HAP-1 (cell line): ENCODE data around the gene NINJ2.
"Not testable (repeated sequence)": the region's sequence is repeated elsewhere in the genome, so short reads cannot be mapped to it uniquely, and the experiment has no call there.

ENCODE experiments used
- DNase-seq, 2 experiments: peaks; one replicate each; pipeline ENCODE4 v3.0.0-alpha.2; 2016 to 2020; ENCODE audit warnings: low spot score in 2 of 2
- H3K27me3 ChIP-seq: fragments of 250-450 bp; sonication (Bioruptor Pico); 2 replicates; pipeline ENCODE4 v1.5.1; 2020; ENCODE audit warnings: low read depth, mild to moderate bottlenecking, moderate library complexity
- H3K36me3 ChIP-seq: fragments of 250-450 bp; sonication (Bioruptor Pico); replicated peaks from 2 replicates; pipeline ENCODE4 v1.5.1; 2020; ENCODE audit warnings: mild to moderate bottlenecking
- H3K4me1 ChIP-seq: fragments of 250-450 bp; sonication (Bioruptor Pico); 2 replicates; pipeline ENCODE4 v1.5.1; 2020; ENCODE audit warnings: mild to moderate bottlenecking
- H3K4me3 ChIP-seq: fragments of 250-450 bp; sonication (Bioruptor Pico); 2 replicates; pipeline ENCODE4 v1.5.1; 2020; ENCODE audit warnings: mild to moderate bottlenecking, moderate library complexity
- H3K9me3 ChIP-seq: fragments of 250-450 bp; sonication (Bioruptor Pico); 2 replicates; pipeline ENCODE4 v1.5.1; 2020; ENCODE audit warnings: mild to moderate bottlenecking, moderate library complexity
- in situ Hi-C: fragments of 300-500 bp; cut with MboI; formaldehyde crosslinking; loops from 3 replicates; pipeline ENCODE4 v1.14.3; 2020; ENCODE audit warnings: low sequenced_read_pairs, inconsistent platforms, mixed read lengths

Gene NINJ2

GRCh38 chr12:587132-588023 lies 75.9 kb downstream of the NINJ2 start:
- H3K36me3 ChIP-seq: no peaks in the 10 kb centered on the region
- H3K4me3 ChIP-seq: no peak overlapping the region
- no peaks in the 10 kb centered on the region for H3K4me1 ChIP-seq
- H3K27me3 ChIP-seq: peaks cover 3% of the 10 kb centered on the region; the same call in 1 of the 2 replicates
- no peak for DNase-seq
- peaks cover 4% of the 10 kb centered on the region; the same call in 1 of the 2 replicates for H3K9me3 ChIP-seq
- in situ Hi-C loops: no loop called here

GRCh38 chr12:586318-587071 lies 76.8 kb downstream of the NINJ2 start:
- Histone ChIP-seq H3K27me3 (peaks cover 3% of the 10 kb centered on the region; the same call in 1 of the 2 replicates), H3K4me1 (no peaks in the 10 kb centered on the region), H3K36me3 (no peaks in the 10 kb centered on the region), H3K9me3 (peaks cover 4% of the 10 kb centered on the region; the same call in 1 of the 2 replicates), H3K4me3 (no peak overlapping the region)
- in situ Hi-C loops: no loop called here
- no peak for DNase-seq

GRCh38 chr12:585062-586061 lies 77.9 kb downstream of the NINJ2 start:
- in situ Hi-C loops: no loop called here
- no peak for DNase-seq
- H3K4me3 ChIP-seq: no peak overlapping the region
- H3K4me1 ChIP-seq: no peaks in the 10 kb centered on the region
- no peaks in the 10 kb centered on the region for H3K36me3 ChIP-seq
- peaks cover 3% of the 10 kb centered on the region; the same call in 1 of the 2 replicates for H3K27me3 ChIP-seq
- H3K9me3 ChIP-seq: peaks cover 4% of the 10 kb centered on the region; the same call in 1 of the 2 replicates

GRCh38 chr12:583251-583869 lies 79.9 kb downstream of the NINJ2 start:
- Histone ChIP-seq H3K9me3 (peaks cover 1% of the 10 kb centered on the region; the same call in 1 of the 2 replicates), H3K27me3 (no peaks in the 10 kb centered on the region), H3K36me3 (no peaks in the 10 kb centered on the region), H3K4me3 (no peak overlapping the region), H3K4me1 (peaks cover 14% of the 10 kb centered on the region)
- no peak for DNase-seq
- in situ Hi-C loops: no loop called here

- no peaks in the 10 kb centered on the region for H3K36me3 ChIP-seq
- no peaks in the 10 kb centered on the region for H3K27me3 ChIP-seq
- H3K9me3 ChIP-seq: no peaks in the 10 kb centered on the region
- no peak for DNase-seq
- in situ Hi-C loops: no loop called here
- no peak overlapping the region for H3K4me3 ChIP-seq
- peaks cover 14% of the 10 kb centered on the region for H3K4me1 ChIP-seq
Measured at GRCh38 chr12:581746-582145, 81.5 kb downstream of the NINJ2 start.

GRCh38 chr12:581321-581720 lies 81.9 kb downstream of the NINJ2 start:
- DNase-seq: no peak
- H3K36me3 ChIP-seq: no peaks in the 10 kb centered on the region
- in situ Hi-C loops: no loop called here
- peaks cover 17% of the 10 kb centered on the region for H3K4me1 ChIP-seq
- no peaks in the 10 kb centered on the region for H3K9me3 ChIP-seq
- H3K27me3 ChIP-seq: no peaks in the 10 kb centered on the region
- H3K4me3 ChIP-seq: no peak overlapping the region

GRCh38 chr12:580813-581212 lies 82.4 kb downstream of the NINJ2 start:
- H3K27me3 ChIP-seq: no peaks in the 10 kb centered on the region
- in situ Hi-C loops: no loop called here
- H3K36me3 ChIP-seq: no peaks in the 10 kb centered on the region
- DNase-seq: no peak
- no peak overlapping the region for H3K4me3 ChIP-seq
- peaks cover 20% of the 10 kb centered on the region for H3K4me1 ChIP-seq
- no peaks in the 10 kb centered on the region for H3K9me3 ChIP-seq

GRCh38 chr12:579420-580110 lies 83.7 kb downstream of the NINJ2 start:
- Histone ChIP-seq H3K9me3 (no peaks in the 10 kb centered on the region), H3K36me3 (no peaks in the 10 kb centered on the region), H3K4me3 (no peak overlapping the region), H3K27me3 (no peaks in the 10 kb centered on the region), H3K4me1 (peaks cover 23% of the 10 kb centered on the region)
- peak; percentile 50 to 88 for DNase-seq
- in situ Hi-C loops: loop anchor here (10.0 kb wide), 1 partner anchor 365 kb away; the partner anchor contains the start of gene RAD52

GRCh38 chr12:578748-579419 lies 84.4 kb downstream of the NINJ2 start:
- Histone ChIP-seq H3K27me3 (no peaks in the 10 kb centered on the region), H3K9me3 (no peaks in the 10 kb centered on the region), H3K4me1 (peaks cover 23% of the 10 kb centered on the region), H3K36me3 (no peaks in the 10 kb centered on the region), H3K4me3 (no peak overlapping the region)
- in situ Hi-C loops: loop anchor here (10.0 kb wide), 1 partner anchor 366 kb away; the partner anchor contains the start of gene RAD52
- no peak for DNase-seq

- H3K36me3 ChIP-seq, H3K9me3 ChIP-seq, H3K4me3 ChIP-seq, DNase-seq, H3K27me3 ChIP-seq: not testable (repeated sequence)
- in situ Hi-C loops: loop anchor here (10.0 kb wide), 1 partner anchor 367 kb away; the partner anchor contains the start of gene RAD52
- peaks cover 23% of the 10 kb centered on the region for H3K4me1 ChIP-seq
Measured at GRCh38 chr12:577994-578747, 85.1 kb downstream of the NINJ2 start.

- DNase-seq: no peak
- Histone ChIP-seq H3K4me3 (no peak overlapping the region), H3K9me3 (no peaks in the 10 kb centered on the region), H3K27me3 (no peaks in the 10 kb centered on the region), H3K4me1 (peaks cover 29% of the 10 kb centered on the region), H3K36me3 (no peaks in the 10 kb centered on the region)
- in situ Hi-C loops: loop anchor here (10.0 kb wide), 1 partner anchor 368 kb away; the partner anchor contains the start of gene RAD52
Measured at GRCh38 chr12:576615-577110, 86.6 kb downstream of the NINJ2 start.
